Right atrium auricular region (tissue), 2 donors: ENCODE data around the gene NTN3. TPM values are rescaled to one million over a fixed set of nuclear protein-coding genes. Genes with fewer than 3 reads are reported as not detected.

ENCODE experiments used
- DNase-seq: peaks from one replicate; pipeline ENCODE4 v3.0.0-alpha.2; 2019; ENCODE audit warnings: low spot score
- H3K27ac ChIP-seq, 2 donors: fragments of 200-600 bp; sonication (generic); 1 replicate in 1 of 2; 2 replicates in 1 of 2; pipeline ENCODE4 v1.5.1; 2016 to 2019
- H3K27me3 ChIP-seq, 2 donors: fragments of 200-600 bp; sonication (generic); one replicate each; pipeline versions ENCODE4 v1.5.1 to v1.6.0; 2017 to 2019
- H3K36me3 ChIP-seq: fragments of 200-600 bp; sonication (generic); one replicate; pipeline ENCODE4 v1.5.1; 2016
- H3K4me1 ChIP-seq, 2 donors: fragments of 200-600 bp; sonication (generic); one replicate each; pipeline versions ENCODE4 v1.5.1 to v1.6.0; 2017 to 2019
- H3K4me3 ChIP-seq, 2 donors: fragments of 200-600 bp; sonication (generic); 1 replicate in 1 of 2; 2 replicates in 1 of 2; pipeline ENCODE4 v1.5.1; 2017 to 2019; ENCODE audit warnings: mild to moderate bottlenecking in 1 of 2, moderate library complexity in 1 of 2
- H3K9me3 ChIP-seq, 2 donors: fragments of 200-600 bp; sonication (generic); one replicate each; pipeline ENCODE4 v1.5.1; 2019
- total RNA-seq, 2 donors: library from RNA; depleted of rRNA; stranded (reverse); fragments of >200 nt; gene quantifications; one replicate each; pipeline ENCODE4 v1.1.0, GENCODE V29; 2016
- TF ChIP-seq, protein P1 (sequence below), 2 donors: fragments of 200-600 bp; sonication (generic); IDR thresholded peaks; one replicate each; pipeline ENCODE4 v1.5.1; 2019; ENCODE audit warnings: antibody characterized with exemption in 2 of 2

The NTN3 gene
- total RNA-seq, 2 donors from 2014 or later = 0.22 to 0.51 TPM

DNA sequence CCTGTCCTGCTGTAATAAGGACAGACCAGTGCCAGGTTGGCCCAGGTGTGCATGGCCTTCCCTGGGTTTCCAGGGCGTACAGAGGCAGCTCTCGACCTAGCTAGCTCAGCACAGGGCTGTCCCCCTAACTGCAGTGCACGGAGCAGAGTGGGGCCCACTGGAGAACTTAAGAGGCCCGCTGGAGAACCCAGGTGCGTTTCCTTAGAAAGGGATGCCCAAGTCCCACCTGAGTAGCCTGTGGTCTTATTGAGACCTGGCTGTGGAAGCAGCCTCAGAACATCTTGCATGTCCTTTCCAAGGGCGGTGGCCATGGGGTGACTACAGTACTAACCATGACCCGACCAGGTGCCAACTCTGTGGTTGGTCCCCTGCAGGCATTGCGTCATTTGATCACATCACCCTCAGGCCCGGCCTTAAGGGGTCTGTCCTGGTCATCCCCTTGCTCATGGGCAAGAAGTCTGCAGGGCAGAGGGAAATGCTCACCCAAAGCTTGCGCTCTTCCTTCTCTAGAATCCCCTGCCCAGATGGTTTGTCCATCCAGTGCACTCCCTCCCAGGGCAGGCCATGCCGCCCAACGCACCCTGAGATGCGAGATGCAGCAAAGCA, 45.2 kb upstream of the NTN3 start:
- Histone ChIP-seq H3K27ac (no peak overlapping the region), H3K27me3 (no peaks in the 10 kb centered on the region), H3K4me3 (no peak overlapping the region), H3K36me3 (no peaks in the 10 kb centered on the region), H3K4me1 (peaks cover 0 to 11% of the 10 kb centered on the region in 2 donors), H3K9me3 (no peaks in the 10 kb centered on the region)
- TF ChIP-seq, protein P1, sequence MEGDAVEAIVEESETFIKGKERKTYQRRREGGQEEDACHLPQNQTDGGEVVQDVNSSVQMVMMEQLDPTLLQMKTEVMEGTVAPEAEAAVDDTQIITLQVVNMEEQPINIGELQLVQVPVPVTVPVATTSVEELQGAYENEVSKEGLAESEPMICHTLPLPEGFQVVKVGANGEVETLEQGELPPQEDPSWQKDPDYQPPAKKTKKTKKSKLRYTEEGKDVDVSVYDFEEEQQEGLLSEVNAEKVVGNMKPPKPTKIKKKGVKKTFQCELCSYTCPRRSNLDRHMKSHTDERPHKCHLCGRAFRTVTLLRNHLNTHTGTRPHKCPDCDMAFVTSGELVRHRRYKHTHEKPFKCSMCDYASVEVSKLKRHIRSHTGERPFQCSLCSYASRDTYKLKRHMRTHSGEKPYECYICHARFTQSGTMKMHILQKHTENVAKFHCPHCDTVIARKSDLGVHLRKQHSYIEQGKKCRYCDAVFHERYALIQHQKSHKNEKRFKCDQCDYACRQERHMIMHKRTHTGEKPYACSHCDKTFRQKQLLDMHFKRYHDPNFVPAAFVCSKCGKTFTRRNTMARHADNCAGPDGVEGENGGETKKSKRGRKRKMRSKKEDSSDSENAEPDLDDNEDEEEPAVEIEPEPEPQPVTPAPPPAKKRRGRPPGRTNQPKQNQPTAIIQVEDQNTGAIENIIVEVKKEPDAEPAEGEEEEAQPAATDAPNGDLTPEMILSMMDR (IDR thresholded peaks at IDR 0.05) = no peak
- no peak for DNase-seq

- H3K36me3 ChIP-seq = no peaks in the 10 kb centered on the region
- no peaks in the 10 kb centered on the region for H3K9me3 ChIP-seq
- no peak overlapping the region for H3K4me3 ChIP-seq
- DNase-seq = no peak
- no peaks in the 10 kb centered on the region for H3K27me3 ChIP-seq
- peaks cover 0 to 11% of the 10 kb centered on the region in 2 donors for H3K4me1 ChIP-seq
- TF ChIP-seq, protein P1 (IDR thresholded peaks at IDR 0.05) = no peak
- no peak overlapping the region for H3K27ac ChIP-seq
Measured at GRCh38 chr16:2426941-2427361, 44.1 kb upstream of the NTN3 start.

GRCh38 chr16:2427526-2427925, 43.6 kb upstream of the NTN3 start:
- no peak overlapping the region for H3K4me3 ChIP-seq
- TF ChIP-seq, protein P1 (IDR thresholded peaks at IDR 0.05) = no peak
- no peak overlapping the region for H3K27ac ChIP-seq
- peaks cover 0 to 11% of the 10 kb centered on the region in 2 donors for H3K4me1 ChIP-seq
- no peaks in the 10 kb centered on the region for H3K9me3 ChIP-seq
- no peak for DNase-seq
- no peaks in the 10 kb centered on the region for H3K36me3 ChIP-seq
- H3K27me3 ChIP-seq = no peaks in the 10 kb centered on the region

GRCh38 chr16:2428051-2428783, 42.9 kb upstream of the NTN3 start:
- Histone ChIP-seq H3K4me3 (peak overlapping the region; percentile 67 to 75), H3K4me1 (peaks cover 0 to 11% of the 10 kb centered on the region in 2 donors), H3K9me3 (no peaks in the 10 kb centered on the region), H3K27ac (peak overlapping the region; percentile 71 to 77), H3K27me3 (no peaks in the 10 kb centered on the region), H3K36me3 (peaks cover 5% of the 10 kb centered on the region)
- TF ChIP-seq, protein P1 (IDR thresholded peaks at IDR 0.05) = peak in 1 of 2 donors; percentile 52
- no peak for DNase-seq

DNA sequence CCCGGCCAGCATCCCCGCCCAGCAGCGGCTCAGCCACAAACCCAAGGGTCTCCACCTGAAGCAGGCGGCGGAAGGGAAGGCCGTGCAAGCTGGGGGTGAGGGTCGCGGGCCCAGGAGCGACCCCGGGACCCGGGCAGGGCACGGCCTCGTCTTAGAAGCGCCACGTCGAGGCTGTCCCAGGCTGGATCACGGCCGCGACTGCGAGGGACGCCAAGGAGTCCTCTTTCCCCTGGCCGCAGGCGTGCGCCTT, 42.4 kb upstream of the NTN3 start:
- no peaks in the 10 kb centered on the region for H3K9me3 ChIP-seq
- no peaks in the 10 kb centered on the region for H3K27me3 ChIP-seq
- peak overlapping the region; percentile 71 to 77 for H3K27ac ChIP-seq
- H3K36me3 ChIP-seq = peaks cover 6% of the 10 kb centered on the region
- DNase-seq = no peak
- H3K4me1 ChIP-seq = peaks cover 0 to 11% of the 10 kb centered on the region in 2 donors
- TF ChIP-seq, protein P1 (IDR thresholded peaks at IDR 0.05) = no peak
- peak overlapping the region; percentile 67 to 75 for H3K4me3 ChIP-seq
